Activated CD8-positive, alpha-beta T cell treated with anti-CD3 and anti-CD28 coated beads for 36 hours (primary cell): ENCODE results near the gene ANTXR1. TPM values are rescaled to one million over a fixed set of nuclear protein-coding genes. Genes with fewer than 3 reads are reported as not detected.
A peak's percentile ranks its signal among the peaks of the same experiment; 100 is the strongest.

Experiments used
- ATAC-seq: fragments of 200-7000 bp; cut with Tn5 transposase; one replicate; pipeline ENCODE4 v1.10.0; 2021; ENCODE audit warnings: mild to moderate bottlenecking, moderate library complexity
- CTCF ChIA-PET: fragments of 350-600 bp; sonication (Branson Sonifier 250); formaldehyde crosslinking; loops from one replicate; lab custom pipeline; 2021; ENCODE audit warnings: antibody characterized with exemption; lab: Charles Lee
- POLR2A ChIA-PET: fragments of 350-600 bp; sonication (Branson Sonifier 250); formaldehyde crosslinking; loops from one replicate; lab custom pipeline; 2021; ENCODE audit warnings: antibody characterized with exemption; lab: Charles Lee
- DNase-seq: peaks from one replicate; pipeline ENCODE4 v3.0.0-alpha.2; 2020
- H3K27ac Mint-ChIP-seq: one replicate; pipeline ENCODE4 v1.8.0; 2021; ENCODE audit warnings: mild to moderate bottlenecking, mixed read lengths
- H3K27me3 Mint-ChIP-seq: one replicate; pipeline ENCODE4 v1.8.0; 2021; ENCODE audit warnings: mixed read lengths
- H3K36me3 Mint-ChIP-seq: one replicate; pipeline ENCODE4 v1.8.0; 2021; ENCODE audit warnings: low read depth, mixed read lengths
- H3K4me1 Mint-ChIP-seq: one replicate; pipeline ENCODE4 v1.8.0; 2021; ENCODE audit warnings: low read depth, mixed read lengths
- H3K4me3 Mint-ChIP-seq: one replicate; pipeline ENCODE4 v1.8.0; 2021; ENCODE audit warnings: mild to moderate bottlenecking, moderate library complexity, mixed read lengths
- H3K9me3 Mint-ChIP-seq: one replicate; pipeline ENCODE4 v1.8.0; 2021; ENCODE audit warnings: mixed read lengths
- CTCF ChIP-seq: fragments of 200-600 bp; IDR thresholded peaks from one replicate; pipeline ENCODE4 v1.8.0; 2022; ENCODE audit warnings: antibody characterized with exemption, mild to moderate bottlenecking
- intact Hi-C: fragments of 100-400 bp; cut with micrococcal nuclease; formaldehyde crosslinking; loops from one replicate; pipeline ENCODE4 v1.10.0; 2022
- total RNA-seq, 2 experiments: library from RNA; stranded (reverse); gene quantifications; one replicate each; pipeline ENCODE4 v1.2.3, GENCODE V29; 2021

The ANTXR1 gene
- total RNA-seq, 2 experiments from 2014 or later = 0.05 to 0.09 TPM

GRCh38 chr2:68977453-68977852 lies 35.5 kb upstream of the ANTXR1 start:
- CTCF ChIA-PET = interaction anchor here (1.5 to 1.8 kb wide), 2 partner anchors 29 to 34 kb away, joined by 4 to 6 read pairs; no protein-coding TSS in a partner anchor
- no peak for DNase-seq

GRCh38 chr2:68978098-68978497 lies 34.9 kb upstream of the ANTXR1 start:
- CTCF ChIA-PET = interaction anchor here (1.5 kb wide), 1 partner anchor 29 kb away, joined by 4 read pairs; no protein-coding TSS in a partner anchor
- ATAC-seq = no peak
- intact Hi-C loops = no loop called here

More at GRCh38 chr2:68977453-68977852, 35.5 kb upstream of the ANTXR1 start:
- Mint-ChIP-seq H3K27me3 (peaks cover 22% of the 10 kb centered on the region), H3K27ac (no peak overlapping the region), H3K4me3 (no peak overlapping the region), H3K4me1 (no peaks in the 10 kb centered on the region), H3K36me3 (no peaks in the 10 kb centered on the region), H3K9me3 (no peaks in the 10 kb centered on the region)
- POLR2A ChIA-PET = no interaction called here
- intact Hi-C loops = no loop called here
- no peak for ATAC-seq
- TF ChIP-seq CTCF = no peak

GRCh38 chr2:68980956-68981355 lies 32.0 kb upstream of the ANTXR1 start:
- POLR2A ChIA-PET = no interaction called here

More at GRCh38 chr2:68978098-68978497, 34.9 kb upstream of the ANTXR1 start:
- TF ChIP-seq CTCF = peak; percentile 15
- H3K4me3 Mint-ChIP-seq = no peak overlapping the region
- H3K27me3 Mint-ChIP-seq = peaks cover 22% of the 10 kb centered on the region
- DNase-seq = no peak
- H3K9me3 Mint-ChIP-seq = no peaks in the 10 kb centered on the region
- no peaks in the 10 kb centered on the region for H3K36me3 Mint-ChIP-seq
- H3K4me1 Mint-ChIP-seq = no peaks in the 10 kb centered on the region
- no peak overlapping the region for H3K27ac Mint-ChIP-seq
- POLR2A ChIA-PET = no interaction called here

GRCh38 chr2:68987021-68987503 lies 25.9 kb upstream of the ANTXR1 start:
- Mint-ChIP-seq H3K27me3 (peaks cover 6% of the 10 kb centered on the region), H3K4me3 (no peak overlapping the region), H3K4me1 (no peaks in the 10 kb centered on the region), H3K9me3 (no peaks in the 10 kb centered on the region), H3K36me3 (no peaks in the 10 kb centered on the region), H3K27ac (no peak overlapping the region)
- intact Hi-C loops = no loop called here
- ChIA-PET CTCF (no interaction called here), POLR2A (no interaction called here)
- DNase-seq (no peak), ATAC-seq (no peak)
- TF ChIP-seq CTCF = no peak

More at GRCh38 chr2:68980956-68981355, 32.0 kb upstream of the ANTXR1 start:
- DNase-seq = no peak
- no peak for TF ChIP-seq CTCF
- Mint-ChIP-seq H3K27me3 (peaks cover 17% of the 10 kb centered on the region), H3K27ac (no peak overlapping the region), H3K4me1 (no peaks in the 10 kb centered on the region), H3K4me3 (no peak overlapping the region), H3K36me3 (no peaks in the 10 kb centered on the region), H3K9me3 (no peaks in the 10 kb centered on the region)
- intact Hi-C loops = no loop called here
- CTCF ChIA-PET = no interaction called here
- no peak for ATAC-seq

GRCh38 chr2:68989035-68989434 lies 23.9 kb upstream of the ANTXR1 start:
- POLR2A ChIA-PET = interaction anchor here (0.6 kb wide), 1 partner anchor 452 kb away, joined by 3 read pairs; no protein-coding TSS in a partner anchor
- no peaks in the 10 kb centered on the region for H3K4me1 Mint-ChIP-seq
- no peaks in the 10 kb centered on the region for H3K9me3 Mint-ChIP-seq
- DNase-seq = no peak
- H3K4me3 Mint-ChIP-seq = no peak overlapping the region
- CTCF ChIA-PET = no interaction called here
- intact Hi-C loops = no loop called here
- TF ChIP-seq CTCF = no peak
- ATAC-seq = no peak
- peaks cover 6% of the 10 kb centered on the region for H3K27me3 Mint-ChIP-seq
- no peaks in the 10 kb centered on the region for H3K36me3 Mint-ChIP-seq
- H3K27ac Mint-ChIP-seq = no peak overlapping the region
